GM23338 (cell line): Measurements from ENCODE around the gene TYROBP. TPM values are rescaled to one million over a fixed set of nuclear protein-coding genes. Genes with fewer than 3 reads are reported as not detected.

Source experiments
- ATAC-seq: fragments of 200-7000 bp; cut with Tn5 transposase; 3 replicates; pipeline ENCODE4 v1.9.1; 2020
- DNase-seq: peaks from one replicate; pipeline ENCODE4 v3.0.0-alpha.2; 2015; ENCODE audit warnings: low spot score
- H2AFZ ChIP-seq: fragments of 200-600 bp; sonication (generic); 2 replicates; pipeline ENCODE4 v1.8.0; 2016; ENCODE audit warnings: antibody characterized with exemption, mild to moderate bottlenecking, moderate library complexity
- H3F3A ChIP-seq: fragments of 200-600 bp; sonication (generic); replicated peaks from 2 replicates; pipeline ENCODE4 v1.8.0; 2017; ENCODE audit warnings: antibody characterized with exemption, mixed run types, low read depth
- H3K27ac ChIP-seq: fragments of 200-600 bp; sonication (generic); 2 replicates; pipeline ENCODE4 v1.6.1; 2016; ENCODE audit warnings: low read depth
- H3K27me3 ChIP-seq: fragments of 200-600 bp; sonication (generic); 2 replicates; pipeline ENCODE4 v1.8.0; 2016; ENCODE audit warnings: mild to moderate bottlenecking, mixed run types, moderate library complexity; ENCODE audit not compliant: insufficient read depth
- H3K36me3 ChIP-seq: fragments of 200-600 bp; sonication (generic); 2 replicates; pipeline ENCODE4 v1.8.0; 2016; ENCODE audit warnings: mild to moderate bottlenecking; ENCODE audit not compliant: insufficient read depth
- H3K4me1 ChIP-seq: fragments of 200-600 bp; sonication (generic); 2 replicates; pipeline ENCODE4 v1.8.0; 2016; ENCODE audit warnings: mild to moderate bottlenecking, moderate library complexity; ENCODE audit not compliant: insufficient read depth
- H3K4me2 ChIP-seq: fragments of 200-600 bp; sonication (generic); 2 replicates; pipeline ENCODE4 v1.7.1; 2017; ENCODE audit warnings: mixed run types
- H3K4me3 ChIP-seq: fragments of 200-600 bp; sonication (generic); 2 replicates; pipeline ENCODE4 v1.6.1; 2016; ENCODE audit warnings: mixed run types
- H3K79me2 ChIP-seq: fragments of 200-600 bp; sonication (generic); replicated peaks from 2 replicates; pipeline ENCODE4 v1.8.0; 2017; ENCODE audit warnings: mild to moderate bottlenecking; ENCODE audit not compliant: insufficient read depth
- H3K9me2 ChIP-seq: fragments of 200-600 bp; sonication (generic); 2 replicates; pipeline ENCODE4 v1.8.0; 2017; ENCODE audit not compliant: insufficient read depth
- H4K20me1 ChIP-seq: fragments of 200-600 bp; sonication (generic); replicated peaks from 2 replicates; pipeline ENCODE4 v1.8.0; 2017; ENCODE audit warnings: mild to moderate bottlenecking; ENCODE audit not compliant: insufficient read depth
- H3K27ac Mint-ChIP-seq: 2 replicates; pipeline ENCODE4 v1.8.0; 2020; ENCODE audit warnings: inconsistent platforms, mild to moderate bottlenecking, moderate library complexity, mixed read lengths
- H3K27me3 Mint-ChIP-seq: 3 replicates; pipeline ENCODE4 v1.8.0; 2022; ENCODE audit warnings: low read depth, mild to moderate bottlenecking, moderate library complexity, mixed read lengths, inconsistent platforms; ENCODE audit not compliant: insufficient read depth, poor library complexity
- H3K36me3 Mint-ChIP-seq: 3 replicates; pipeline ENCODE4 v1.8.0; 2021; ENCODE audit warnings: low read depth, mild to moderate bottlenecking, inconsistent platforms, moderate library complexity, mixed read lengths
- H3K4me1 Mint-ChIP-seq: 3 replicates; pipeline ENCODE4 v1.8.0; 2020; ENCODE audit warnings: mild to moderate bottlenecking, inconsistent platforms, mixed read lengths
- H3K4me3 Mint-ChIP-seq: 3 replicates; pipeline ENCODE4 v1.8.0; 2021; ENCODE audit warnings: moderate library complexity, mild to moderate bottlenecking, inconsistent platforms, mixed read lengths
- H3K9me3 Mint-ChIP-seq: 3 replicates; pipeline ENCODE4 v1.8.0; 2020; ENCODE audit warnings: moderate library complexity, mild to moderate bottlenecking, inconsistent platforms, mixed read lengths
- CREB1 ChIP-seq: fragments of 250-450 bp; sonication (Bioruptor Pico); IDR thresholded peaks from 2 replicates; pipeline ENCODE4 v1.5.0; 2020; ENCODE audit warnings: low read depth, mild to moderate bottlenecking, moderate library complexity
- CTCF ChIP-seq, 2 experiments: fragments of 200-600 bp in 1 of 2; sonication (generic) in 1 of 2; conservative IDR thresholded peaks; 2 replicates each; pipeline versions ENCODE4 v1.5.1 to v1.6.1; 2016 to 2017; ENCODE audit warnings: antibody characterized with exemption in 2 of 2, low read depth in 2 of 2, mild to moderate bottlenecking in 2 of 2, moderate library complexity in 1 of 2
- ETS1 ChIP-seq: IDR thresholded peaks from 2 replicates; pipeline ENCODE4 v1.6.1; 2016; ENCODE audit warnings: antibody characterized with exemption
- EZH2 ChIP-seq: fragments of 200-600 bp; sonication (generic); IDR thresholded peaks from one replicate; pipeline ENCODE4 v1.8.0; 2017; ENCODE audit warnings: antibody characterized with exemption, mild to moderate bottlenecking, low read depth; ENCODE audit not compliant: unreplicated experiment
- EZH2phosphoT487 ChIP-seq: fragments of 200-600 bp; sonication (generic); IDR thresholded peaks from one replicate; pipeline ENCODE4 v1.8.1; 2018; ENCODE audit warnings: antibody characterized with exemption; ENCODE audit not compliant: unreplicated experiment
- JUNB ChIP-seq: IDR thresholded peaks from one replicate; pipeline ENCODE4 v1.6.1; 2016; ENCODE audit warnings: antibody characterized with exemption; ENCODE audit not compliant: unreplicated experiment
- NANOG ChIP-seq: IDR thresholded peaks from 2 replicates; pipeline ENCODE4 v1.6.1; 2016; ENCODE audit warnings: antibody characterized with exemption, borderline replicate concordance
- POLR2AphosphoS5 ChIP-seq: IDR thresholded peaks from 2 replicates; pipeline ENCODE4 v1.6.1; 2016; ENCODE audit warnings: antibody characterized with exemption, low read depth
- STAT1 ChIP-seq: IDR thresholded peaks from one replicate; pipeline ENCODE4 v1.6.1; 2016; ENCODE audit warnings: antibody characterized with exemption; ENCODE audit not compliant: unreplicated experiment
- ZNF114 ChIP-seq: fragments of 250-450 bp; sonication (Bioruptor Pico); IDR thresholded peaks from 2 replicates; pipeline ENCODE4 v1.5.0; 2020; ENCODE audit warnings: mild to moderate bottlenecking, moderate library complexity
- ZNF331 ChIP-seq: fragments of 250-450 bp; sonication (Bioruptor Pico); IDR thresholded peaks from 2 replicates; pipeline ENCODE4 v1.5.0; 2020; ENCODE audit warnings: low read depth, mild to moderate bottlenecking, moderate library complexity
- ZNF462 ChIP-seq: fragments of 250-450 bp; sonication (Bioruptor Pico); IDR thresholded peaks from 2 replicates; pipeline ENCODE4 v1.5.0; 2020; ENCODE audit warnings: mild to moderate bottlenecking, moderate library complexity
- polyA plus RNA-seq: library from polyadenylated mRNA; unstranded; fragments of >200 nt; fragmentation: Nextera tagmentation; extraction: Ambion mirVana; gene quantifications from 2 replicates; pipeline ENCODE4 v1.2.1, GENCODE V29; 2016
- total RNA-seq: library from RNA; depleted of rRNA; stranded (reverse); fragments of >200 nt; shearing (Covaris generic); gene quantifications from 2 replicates; pipeline ENCODE4 v1.2.3, GENCODE V29; 2014
- TF ChIP-seq, protein P1 (sequence below): IDR thresholded peaks from one replicate; pipeline ENCODE4 v1.6.1; 2018; ENCODE audit warnings: antibody characterized with exemption; ENCODE audit not compliant: unreplicated experiment

TYROBP gene
- total and polyA plus RNA-seq, 2 experiments from 2014 or later: not detected

DNA sequence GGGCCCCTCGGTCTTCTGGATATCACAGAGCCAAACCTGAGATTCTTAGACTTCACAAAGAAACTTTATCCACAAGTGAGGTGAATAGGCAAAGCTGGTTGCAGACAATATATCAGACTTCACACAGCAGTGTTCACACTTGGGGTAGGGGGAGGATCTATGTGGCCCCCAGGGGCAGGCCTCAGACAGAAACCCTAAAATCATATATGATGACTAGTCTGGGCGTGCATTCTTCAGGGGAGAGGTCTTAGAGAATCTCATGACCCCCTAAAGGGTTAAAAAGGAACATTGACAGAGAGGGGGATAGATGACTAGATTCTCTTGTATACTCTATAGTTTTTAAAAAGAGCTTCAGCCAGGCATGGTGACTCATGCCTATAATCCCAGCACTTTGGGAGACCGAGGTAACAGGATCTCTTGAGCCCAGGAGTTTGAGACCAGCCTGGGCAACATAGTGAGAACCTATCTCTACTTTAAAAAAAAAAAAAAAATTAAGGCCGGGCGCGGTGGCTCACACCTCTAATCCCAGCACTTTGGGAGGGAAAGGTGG is 2.8 kb downstream of the TYROBP start:
- Histone ChIP-seq H3K4me1 (peaks cover 37% of the 10 kb centered on the region), H3F3A (peaks cover 16% of the 10 kb centered on the region; the same call in 1 of the 2 replicates), H3K9me2 (no peaks in the 10 kb centered on the region), H3K27ac (0 out of 2 replicates have a peak overlapping the region, but pooled peaks have one; percentile 39), H4K20me1 (no peaks in the 10 kb centered on the region), H3K4me2 (no peak overlapping the region), H3K27me3 (no peaks in the 10 kb centered on the region), H2AFZ (no peak overlapping the region), H3K4me3 (no peak overlapping the region), H3K79me2 (no peaks in the 10 kb centered on the region), H3K36me3 (no peaks in the 10 kb centered on the region)
- no peak for TF ChIP-seq CREB1 (CRISPR knock-in tag)
- TF ChIP-seq EZH2phosphoT487: no peak
- no peak for TF ChIP-seq EZH2
- no peak for TF ChIP-seq JUNB
- TF ChIP-seq POLR2AphosphoS5: no peak
- TF ChIP-seq ZNF114 (CRISPR knock-in tag): no peak
- TF ChIP-seq ZNF462 (CRISPR knock-in tag): no peak
- no peak for TF ChIP-seq ETS1
- no peak for TF ChIP-seq NANOG
- no peak for TF ChIP-seq STAT1
- no peak for TF ChIP-seq ZNF331 (CRISPR knock-in tag)
- TF ChIP-seq, protein P1, sequence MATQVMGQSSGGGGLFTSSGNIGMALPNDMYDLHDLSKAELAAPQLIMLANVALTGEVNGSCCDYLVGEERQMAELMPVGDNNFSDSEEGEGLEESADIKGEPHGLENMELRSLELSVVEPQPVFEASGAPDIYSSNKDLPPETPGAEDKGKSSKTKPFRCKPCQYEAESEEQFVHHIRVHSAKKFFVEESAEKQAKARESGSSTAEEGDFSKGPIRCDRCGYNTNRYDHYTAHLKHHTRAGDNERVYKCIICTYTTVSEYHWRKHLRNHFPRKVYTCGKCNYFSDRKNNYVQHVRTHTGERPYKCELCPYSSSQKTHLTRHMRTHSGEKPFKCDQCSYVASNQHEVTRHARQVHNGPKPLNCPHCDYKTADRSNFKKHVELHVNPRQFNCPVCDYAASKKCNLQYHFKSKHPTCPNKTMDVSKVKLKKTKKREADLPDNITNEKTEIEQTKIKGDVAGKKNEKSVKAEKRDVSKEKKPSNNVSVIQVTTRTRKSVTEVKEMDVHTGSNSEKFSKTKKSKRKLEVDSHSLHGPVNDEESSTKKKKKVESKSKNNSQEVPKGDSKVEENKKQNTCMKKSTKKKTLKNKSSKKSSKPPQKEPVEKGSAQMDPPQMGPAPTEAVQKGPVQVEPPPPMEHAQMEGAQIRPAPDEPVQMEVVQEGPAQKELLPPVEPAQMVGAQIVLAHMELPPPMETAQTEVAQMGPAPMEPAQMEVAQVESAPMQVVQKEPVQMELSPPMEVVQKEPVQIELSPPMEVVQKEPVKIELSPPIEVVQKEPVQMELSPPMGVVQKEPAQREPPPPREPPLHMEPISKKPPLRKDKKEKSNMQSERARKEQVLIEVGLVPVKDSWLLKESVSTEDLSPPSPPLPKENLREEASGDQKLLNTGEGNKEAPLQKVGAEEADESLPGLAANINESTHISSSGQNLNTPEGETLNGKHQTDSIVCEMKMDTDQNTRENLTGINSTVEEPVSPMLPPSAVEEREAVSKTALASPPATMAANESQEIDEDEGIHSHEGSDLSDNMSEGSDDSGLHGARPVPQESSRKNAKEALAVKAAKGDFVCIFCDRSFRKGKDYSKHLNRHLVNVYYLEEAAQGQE: no peak
- TF ChIP-seq CTCF (conservative IDR thresholded peaks at IDR 0.05; ENCODE audit: low read depth in 2 of 2): no peak
- no peaks in the 10 kb centered on the region for H3K36me3 Mint-ChIP-seq
- H3K27ac Mint-ChIP-seq: no peak overlapping the region
- H3K4me1 Mint-ChIP-seq: peaks cover 47% of the 10 kb centered on the region
- peaks cover 20% of the 10 kb centered on the region for H3K27me3 Mint-ChIP-seq
- DNase-seq: no peak
- H3K9me3 Mint-ChIP-seq: no peaks in the 10 kb centered on the region; the same call in 2 of the 3 replicates
- no peak overlapping the region for H3K4me3 Mint-ChIP-seq
- no peak for ATAC-seq
